Fibroblast of skin of right biceps (primary cell): Measurements from ENCODE around the gene HBM.
"Not testable (repeated sequence)": the region's sequence is repeated elsewhere in the genome, so short reads cannot be mapped to it uniquely, and the experiment has no call there.

Experiments
- DNase-seq: peaks from one replicate; pipeline ENCODE4 v3.0.0-alpha.2; 2013

Gene HBM

DNA sequence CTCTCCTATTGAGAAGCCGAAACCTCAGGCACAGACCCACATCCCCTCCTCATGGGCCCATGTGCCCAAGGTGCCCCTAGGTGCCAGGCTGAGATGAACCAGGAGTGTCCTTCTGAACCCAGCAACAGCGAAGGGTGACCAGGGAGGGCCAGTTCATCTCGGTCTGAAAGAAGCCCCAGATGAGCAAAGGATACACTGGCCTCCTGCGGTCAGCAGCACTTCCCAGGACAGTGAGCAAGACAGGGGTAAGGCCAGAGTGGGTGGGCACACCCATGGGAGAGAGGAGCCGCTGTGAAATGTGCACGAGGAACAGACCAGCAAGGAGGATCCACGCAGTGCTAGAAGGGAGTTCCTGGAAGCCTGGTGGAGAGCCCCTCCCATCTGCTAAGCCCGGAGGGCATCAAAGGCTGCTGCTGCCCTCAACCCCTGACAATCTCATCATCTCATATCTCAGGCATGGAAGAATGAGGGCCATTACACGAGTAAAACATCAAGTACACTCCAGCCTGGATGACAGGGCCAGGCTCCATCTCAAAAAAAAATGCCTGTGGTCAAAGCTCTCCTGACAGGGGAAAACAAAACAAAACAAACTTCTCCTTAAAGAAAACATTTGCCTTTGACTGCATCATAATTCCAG lies 16.6 kb upstream of the HBM start:
- DNase-seq = peak; percentile 17

GRCh38 chr16:152141-153128 lies 13.3 kb upstream of the HBM start, which contains the start of gene HBZ:
HBZ (plus strand) TSS chr16:152644; CDS start chr16:152910, 266 bp downstream.
- DNase-seq = no peak

DNA sequence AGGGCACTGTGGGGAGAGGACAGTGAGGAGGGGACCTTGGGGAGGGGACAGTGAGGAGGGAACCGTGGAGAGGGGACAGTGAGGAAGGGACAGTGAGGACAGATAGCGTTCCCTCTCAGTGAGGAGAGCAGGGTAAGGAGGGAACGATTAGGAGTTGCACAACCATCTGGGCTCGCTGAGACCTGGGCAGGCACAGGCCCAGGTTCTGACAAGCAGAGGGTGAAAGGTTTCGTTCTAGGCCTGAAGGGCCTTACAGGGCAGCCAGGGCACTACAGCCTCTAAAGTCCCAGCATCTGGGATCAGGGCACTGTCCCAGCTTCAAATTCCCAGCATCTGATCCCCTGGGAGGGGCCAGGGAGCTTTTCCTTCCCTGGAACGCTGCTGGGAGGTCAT lies 12.7 kb upstream of the HBM start:
- not testable (repeated sequence) for DNase-seq

DNA sequence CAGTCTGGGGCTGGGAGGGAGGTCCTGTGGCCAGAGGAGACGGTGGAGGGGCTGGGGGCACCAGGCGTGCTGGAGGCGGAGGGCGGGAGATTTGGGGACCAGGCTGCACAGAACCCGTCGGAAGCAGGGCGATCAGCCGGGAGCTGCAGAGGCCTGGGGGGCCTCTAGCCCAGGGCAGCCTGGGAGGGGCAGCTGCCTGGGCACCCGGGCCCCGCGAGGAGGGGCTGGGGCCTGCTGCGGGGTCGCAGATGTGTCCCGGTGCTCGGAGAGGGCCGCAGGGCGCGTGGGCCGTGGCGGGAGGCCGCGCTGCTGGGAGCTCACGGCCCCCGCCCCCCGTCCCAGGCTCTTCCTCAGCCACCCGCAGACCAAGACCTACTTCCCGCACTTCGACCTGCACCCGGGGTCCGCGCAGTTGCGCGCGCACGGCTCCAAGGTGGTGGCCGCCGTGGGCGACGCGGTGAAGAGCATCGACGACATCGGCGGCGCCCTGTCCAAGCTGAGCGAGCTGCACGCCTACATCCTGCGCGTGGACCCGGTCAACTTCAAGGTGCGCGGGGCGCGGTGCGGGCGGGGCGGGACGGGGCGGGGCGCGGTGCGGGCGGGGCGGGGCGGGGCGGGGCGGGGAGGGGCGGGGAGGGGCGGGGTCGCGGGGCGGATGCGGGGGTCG lies 12.1 kb upstream of the HBM start:
- DNase-seq = not testable (repeated sequence)

- no peak for DNase-seq
Measured at GRCh38 chr16:154217-155030, 11.4 kb upstream of the HBM start.

- no peak for DNase-seq
Measured at GRCh38 chr16:155031-155398, 10.8 kb upstream of the HBM start.

DNA sequence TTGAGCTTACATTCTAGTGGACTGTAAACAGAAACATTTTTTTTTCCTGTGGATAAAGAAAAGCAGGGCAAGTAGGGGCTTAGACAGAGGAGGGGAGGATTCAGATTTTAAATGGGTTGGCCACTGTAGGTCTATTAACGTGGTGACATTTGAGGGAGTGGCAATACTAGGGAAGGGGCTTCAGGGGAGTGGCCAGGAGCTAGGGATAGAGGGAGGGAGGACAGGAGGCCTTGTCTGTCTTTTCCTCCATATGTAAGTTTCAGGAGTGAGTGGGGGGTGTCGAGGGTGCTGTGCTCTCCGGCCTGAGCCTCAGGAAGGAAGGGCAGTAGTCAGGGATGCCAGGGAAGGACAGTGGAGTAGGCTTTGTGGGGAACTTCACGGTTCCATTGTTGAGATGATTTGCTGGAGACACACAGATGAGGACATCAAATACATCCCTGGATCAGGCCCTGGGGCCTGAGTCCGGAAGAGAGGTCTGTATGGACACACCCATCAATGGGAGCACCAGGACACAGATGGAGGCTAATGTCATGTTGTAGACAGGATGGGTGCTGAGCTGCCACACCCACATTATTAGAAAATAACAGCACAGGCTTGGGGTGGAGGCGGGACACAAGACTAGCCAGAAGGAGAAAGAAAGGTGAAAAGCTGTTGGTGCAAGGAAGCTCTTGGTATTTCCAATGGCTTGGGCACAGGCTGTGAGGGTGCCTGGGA lies 6.5 kb upstream of the HBM start:
- no peak for DNase-seq

- not testable (repeated sequence) for DNase-seq
Measured at GRCh38 chr16:160242-160641, 5.5 kb upstream of the HBM start.

DNA sequence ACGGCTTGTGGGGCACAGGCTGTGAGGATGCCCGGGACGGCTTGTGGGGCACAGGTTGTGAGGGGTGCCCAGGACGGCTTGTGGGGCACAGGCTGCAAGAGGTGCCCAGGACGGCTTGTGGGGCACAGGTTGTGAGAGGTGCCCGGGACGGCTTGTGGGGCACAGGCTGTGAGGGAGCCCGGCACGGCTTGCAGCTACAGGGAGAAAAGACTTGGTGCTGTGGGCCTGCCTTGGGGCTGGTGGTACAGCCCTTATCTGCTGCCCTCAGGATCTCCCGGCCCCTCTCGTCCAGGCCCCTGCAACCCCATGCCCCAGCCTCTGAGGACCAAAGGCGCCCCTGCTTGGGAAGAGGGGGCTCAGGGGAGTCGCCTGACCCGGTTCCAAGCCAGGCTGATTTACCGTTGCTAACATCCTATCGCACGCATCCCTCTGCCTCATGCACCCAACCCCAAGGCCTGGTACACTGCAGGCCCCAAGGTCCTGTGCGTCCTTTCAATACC lies 5.0 kb upstream of the HBM start:
- no peak for DNase-seq

- DNase-seq = no peak
Measured at GRCh38 chr16:162271-162991, 3.3 kb upstream of the HBM start.

DNA sequence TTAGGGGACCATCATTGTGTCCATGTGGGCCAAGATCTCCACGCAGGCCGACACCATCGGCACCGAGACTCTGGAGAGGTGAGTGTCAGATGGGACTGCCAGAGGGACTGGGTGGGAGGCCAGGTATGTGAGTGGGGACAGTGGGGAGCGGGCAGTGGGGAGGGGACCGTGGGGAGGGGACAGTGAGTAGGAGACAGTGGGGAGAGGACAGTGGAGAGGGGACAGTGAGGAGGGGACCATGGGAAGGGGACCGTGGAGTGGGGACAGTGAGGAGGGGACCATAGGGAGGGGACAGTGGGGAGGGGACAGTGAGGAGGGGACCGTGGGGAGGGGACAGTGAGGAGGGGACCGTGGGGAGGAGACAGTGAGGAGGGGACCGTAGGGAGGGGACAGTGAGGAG lies 2.6 kb upstream of the HBM start:
- DNase-seq = not testable (repeated sequence)

GRCh38 chr16:163696-164095 lies 2.1 kb upstream of the HBM start:
- not testable (repeated sequence) for DNase-seq

DNA sequence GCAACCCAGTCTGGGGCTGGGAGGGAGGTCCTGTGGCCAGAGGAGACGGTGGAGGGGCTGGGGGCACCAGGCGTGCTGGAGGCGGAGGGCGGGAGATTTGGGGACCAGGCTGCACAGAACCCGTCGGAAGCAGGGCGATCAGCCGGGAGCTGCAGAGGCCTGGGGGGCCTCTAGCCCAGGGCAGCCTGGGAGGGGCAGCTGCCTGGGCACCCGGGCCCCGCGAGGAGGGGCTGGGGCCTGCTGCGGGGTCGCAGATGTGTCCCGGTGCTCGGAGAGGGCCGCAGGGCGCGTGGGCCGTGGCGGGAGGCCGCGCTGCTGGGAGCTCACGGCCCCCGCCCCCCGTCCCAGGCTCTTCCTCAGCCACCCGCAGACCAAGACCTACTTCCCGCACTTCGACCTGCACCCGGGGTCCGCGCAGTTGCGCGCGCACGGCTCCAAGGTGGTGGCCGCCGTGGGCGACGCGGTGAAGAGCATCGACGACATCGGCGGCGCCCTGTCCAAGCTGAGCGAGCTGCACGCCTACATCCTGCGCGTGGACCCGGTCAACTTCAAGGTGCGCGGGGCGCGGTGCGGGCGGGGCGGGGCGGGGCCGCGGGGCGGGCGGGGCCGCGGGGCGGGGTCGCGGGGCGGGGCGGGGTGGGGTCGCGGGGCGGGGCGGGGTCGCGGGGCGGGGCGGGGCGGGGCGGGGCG lies 1.5 kb upstream of the HBM start:
- not testable (repeated sequence) for DNase-seq

GRCh38 chr16:164827-165538 lies 795 bp upstream of the HBM start:
- no peak for DNase-seq

GRCh38 chr16:166375-167121 lies 770 bp downstream of the HBM start:
- DNase-seq = no peak

GRCh38 chr16:167122-167690 lies 1.4 kb downstream of the HBM start:
- no peak for DNase-seq

- no peak for DNase-seq
Measured at GRCh38 chr16:168424-168823, 2.6 kb downstream of the HBM start.

DNA sequence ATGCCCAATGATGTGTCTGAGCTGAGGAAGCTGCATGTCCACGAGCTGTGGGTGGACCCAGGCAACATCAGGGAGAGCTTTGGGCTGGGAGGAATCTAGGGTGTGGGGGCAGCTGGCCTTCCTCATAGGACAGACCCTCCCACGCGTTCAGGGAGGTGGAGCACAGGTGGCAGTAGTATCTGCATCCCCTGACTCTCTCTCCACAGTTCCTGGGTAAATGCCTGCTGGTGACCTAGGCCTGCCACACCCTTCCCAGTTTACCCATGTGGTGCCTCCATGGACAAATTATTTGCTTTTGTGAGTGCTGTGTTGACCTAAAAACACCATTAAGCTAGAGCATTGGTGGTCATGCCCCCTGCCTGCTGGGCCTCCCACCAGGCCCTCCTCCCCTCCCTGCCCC lies 3.2 kb downstream of the HBM start:
- no peak for DNase-seq

GRCh38 chr16:170088-170507 lies 4.3 kb downstream of the HBM start:
- DNase-seq = peak; percentile 18
